Right lung (tissue), 5 donors: Measurements from ENCODE around the gene ZNF593OS. TPM values are rescaled to one million over a fixed set of nuclear protein-coding genes. Genes with fewer than 3 reads are reported as not detected.

ENCODE experiments used
- DNase-seq, 2 donors: peaks; one replicate each; pipeline ENCODE4 v3.0.0-alpha.2; 2013
- polyA plus RNA-seq, 5 donors: library from polyadenylated mRNA; unstranded; fragments of 120-200 nt; gene quantifications; one replicate each; pipeline versions ENCODE4 v1.2.1 to v1.2.3, GENCODE V29; 2013; ENCODE audit warnings: inconsistent platforms in 1 of 5, low replicate concordance in 1 of 5; ENCODE audit not compliant: insufficient read length in 5 of 5, insufficient read depth in 1 of 5

Gene ZNF593OS
- polyA plus RNA-seq, 5 donors, result 0.75 to 2.0 (median 1.2) TPM

- no peak for DNase-seq
These were observed 13.3 kb upstream of the ZNF593OS start for GRCh38 chr1:26184883-26185282.

GRCh38 chr1:26184086-26184485 is 12.5 kb upstream of the ZNF593OS start:
- no peak for DNase-seq

GRCh38 chr1:26182383-26182696 is 10.7 kb upstream of the ZNF593OS start:
- no peak for DNase-seq

- no peak for DNase-seq
These were observed 10.2 kb upstream of the ZNF593OS start for GRCh38 chr1:26181586-26182382.

GRCh38 chr1:26180010-26180506 is 8.4 kb upstream of the ZNF593OS start:
- DNase-seq, result no peak

GRCh38 chr1:26177182-26177684 is 5.6 kb upstream of the ZNF593OS start, which contains the start of gene CNKSR1:
TSS of gene CNKSR1 (plus strand) at chr1:26177491. CDS start at chr1:26177548, 57 bp downstream.
- peak; percentile 55 to 56 for DNase-seq

GRCh38 chr1:26175346-26175745 is 3.7 kb upstream of the ZNF593OS start:
- DNase-seq, result no peak

GRCh38 chr1:26170472-26170821 is 1.2 kb downstream of the ZNF593OS start:
- no peak for DNase-seq

GRCh38 chr1:26169669-26170471 is 1.8 kb downstream of the ZNF593OS start, which contains the start of gene ZNF593:
TSS of gene ZNF593 (plus strand) at chr1:26169908. CDS start at chr1:26169984, 76 bp downstream.
- DNase-seq, result peak; percentile 85 to 89

GRCh38 chr1:26169198-26169554 is 2.5 kb downstream of the ZNF593OS start:
- DNase-seq, result no peak

GRCh38 chr1:26168410-26169197 is 3.0 kb downstream of the ZNF593OS start, which contains the start of gene C1orf232:
TSS of gene C1orf232 (minus strand) at chr1:26168963. CDS start at chr1:26168499, 464 bp downstream.
- DNase-seq, result no peak

- DNase-seq, result no peak
These were observed 4.8 kb downstream of the ZNF593OS start for GRCh38 chr1:26166719-26167281.

GRCh38 chr1:26164861-26165842 is 6.5 kb downstream of the ZNF593OS start:
- DNase-seq, result no peak

GRCh38 chr1:26164036-26164860 is 7.4 kb downstream of the ZNF593OS start:
- peak in 1 of 2 donors; percentile 42 for DNase-seq

- DNase-seq, result no peak
These were observed 8.0 kb downstream of the ZNF593OS start for GRCh38 chr1:26163684-26164035.

GRCh38 chr1:26162220-26162709 is 9.4 kb downstream of the ZNF593OS start:
- DNase-seq, result no peak

GRCh38 chr1:26161415-26162219 is 10.0 kb downstream of the ZNF593OS start:
- DNase-seq, result peak; percentile 45 to 58
